Measurements from ENCODE around the gene PTPRG. TPM values are rescaled to one million over a fixed set of nuclear protein-coding genes. Genes with fewer than 3 reads are reported as not detected.

The PTPRG gene
- total and polyA plus RNA-seq, 10 of the 15 experiments (the other 5 are each of a cell fraction or from before 2014, with no cell fraction given) = 0.29 to 20.7 (median 1.4) TPM

DNA sequence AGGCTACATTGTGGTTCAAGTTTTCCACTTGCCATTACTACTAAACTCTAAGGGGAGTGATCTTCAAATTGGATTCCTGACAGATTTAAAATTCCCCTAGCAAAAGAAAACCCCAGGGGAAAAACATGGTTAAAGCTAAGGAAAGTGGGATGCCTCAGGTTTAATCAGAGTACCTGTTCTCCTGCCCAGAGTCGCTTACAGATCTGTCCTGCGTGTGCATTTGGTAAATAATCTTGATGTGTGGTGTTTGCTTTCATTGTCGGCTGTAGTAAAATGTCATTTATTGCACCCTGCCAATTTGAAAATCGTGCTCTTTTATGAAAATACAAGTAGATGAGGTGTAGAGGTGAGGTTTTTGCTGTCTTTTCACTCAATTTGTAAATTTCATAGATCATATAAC, 323.4 kb downstream of the PTPRG start (continued):
- TF ChIP-seq MYC (IDR thresholded peaks at IDR 0.05; ENCODE audit: insufficient read depth, insufficient read length, insufficient replicate concordance, low read length, severe bottlenecking) = no peak
- TF ChIP-seq SMARCA5 (IDR thresholded peaks at IDR 0.05) = no peak
- TF ChIP-seq CUX1 (IDR thresholded peaks at IDR 0.05; ENCODE audit: insufficient replicate concordance, low read depth, low read length) = no peak
- TF ChIP-seq TCF7 (IDR thresholded peaks at IDR 0.05; ENCODE audit: borderline replicate concordance) = no peak
- no peak for TF ChIP-seq ZNF384 (IDR thresholded peaks at IDR 0.05; ENCODE audit: borderline replicate concordance, low read depth, low read length)
- no peak for TF ChIP-seq ZNF24 (IDR thresholded peaks at IDR 0.05)
- no peak for TF ChIP-seq RB1 (IDR thresholded peaks at IDR 0.05; ENCODE audit: borderline replicate concordance)
- TF ChIP-seq NBN (IDR thresholded peaks at IDR 0.05) = no peak
- TF ChIP-seq, protein P1, sequence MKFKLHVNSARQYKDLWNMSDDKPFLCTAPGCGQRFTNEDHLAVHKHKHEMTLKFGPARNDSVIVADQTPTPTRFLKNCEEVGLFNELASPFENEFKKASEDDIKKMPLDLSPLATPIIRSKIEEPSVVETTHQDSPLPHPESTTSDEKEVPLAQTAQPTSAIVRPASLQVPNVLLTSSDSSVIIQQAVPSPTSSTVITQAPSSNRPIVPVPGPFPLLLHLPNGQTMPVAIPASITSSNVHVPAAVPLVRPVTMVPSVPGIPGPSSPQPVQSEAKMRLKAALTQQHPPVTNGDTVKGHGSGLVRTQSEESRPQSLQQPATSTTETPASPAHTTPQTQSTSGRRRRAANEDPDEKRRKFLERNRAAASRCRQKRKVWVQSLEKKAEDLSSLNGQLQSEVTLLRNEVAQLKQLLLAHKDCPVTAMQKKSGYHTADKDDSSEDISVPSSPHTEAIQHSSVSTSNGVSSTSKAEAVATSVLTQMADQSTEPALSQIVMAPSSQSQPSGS (IDR thresholded peaks at IDR 0.05; ENCODE audit: low read length) = no peak
- TF ChIP-seq YY1 (IDR thresholded peaks at IDR 0.05; ENCODE audit: low read depth, low read length) = no peak
- TF ChIP-seq SP1 (IDR thresholded peaks at IDR 0.05; ENCODE audit: low read depth, low read length) = no peak
- no peak for TF ChIP-seq JUNB (IDR thresholded peaks at IDR 0.05)
- no peak for TF ChIP-seq MEF2A (IDR thresholded peaks at IDR 0.05; ENCODE audit: insufficient read depth, low read depth, low read length)
